Body of pancreas (tissue), 4 donors: ENCODE results near the gene UBE2V1. TPM values are rescaled to one million over a fixed set of nuclear protein-coding genes. Genes with fewer than 3 reads are reported as not detected.

ENCODE experiments used
- ATAC-seq: fragments of 150-250 bp; one replicate; pipeline ENCODE4 v1.9.1; 2016
- DNase-seq, 4 donors: peaks; one replicate each; pipeline ENCODE4 v3.0.0-alpha.2; 2019
- H3K27ac ChIP-seq, 4 donors: fragments of 200-600 bp; sonication (generic); 1 replicate in 3 of 4; 2 replicates in 1 of 4; pipeline versions ENCODE4 v1.5.1 to v1.6.1; 2016 to 2019; ENCODE audit warnings: mild to moderate bottlenecking in 1 of 4, mixed read lengths in 1 of 4, moderate library complexity in 1 of 4
- H3K27me3 ChIP-seq, 2 donors: fragments of 200-600 bp; sonication (generic); one replicate each; pipeline ENCODE4 v1.6.0; 2016; ENCODE audit warnings: mild to moderate bottlenecking in 1 of 2
- H3K36me3 ChIP-seq, 2 donors: fragments of 200-600 bp; sonication (generic); replicated peaks in 1 of 2; 2 replicates each; pipeline ENCODE4 v1.5.1; 2016; ENCODE audit warnings: low read depth in 2 of 2; ENCODE audit not compliant: insufficient read depth in 1 of 2
- H3K4me1 ChIP-seq: fragments of 200-600 bp; sonication (generic); one replicate; pipeline ENCODE4 v1.6.0; 2016
- H3K4me3 ChIP-seq, 2 donors: fragments of 200-600 bp; sonication (generic); 1 replicate in 1 of 2; 2 replicates in 1 of 2; pipeline ENCODE4 v1.5.1; 2016 to 2019
- H3K9me3 ChIP-seq, 3 donors: fragments of 200-600 bp; sonication (generic); 1 replicate in 2 of 3; 2 replicates in 1 of 3; pipeline ENCODE4 v1.5.1; 2016
- POLR2A ChIP-seq, 3 donors: fragments of 450-650 bp; IDR thresholded peaks; one replicate each; pipeline ENCODE4 v1.6.1; 2016; ENCODE audit warnings: antibody characterized with exemption in 3 of 3, mild to moderate bottlenecking in 2 of 3
- WGBS, 2 donors: methylation state at CpG; one replicate each; pipeline ENCODE4 v1.1.5; 2017; 5-methylcytosine and 5-hydroxymethylcytosine counted together
- intact Hi-C: fragments of 100-400 bp; cut with DNase I; formaldehyde crosslinking; loops from one replicate; pipeline ENCODE4 v1.15.1; 2023
- total RNA-seq, 2 donors: library from RNA; depleted of rRNA; stranded (reverse); fragments of >200 nt; gene quantifications; one replicate each; pipeline ENCODE4 v1.1.0, GENCODE V29; 2016
- TF ChIP-seq, protein P1 (sequence below), 7 experiments: fragments of 450-650 bp in 4 of 7; fragments of 200-600 bp in 3 of 7; sonication (generic) in 3 of 7; IDR thresholded peaks; one replicate each; pipeline ENCODE4 v1.5.1; 2016 to 2019; ENCODE audit warnings: antibody characterized with exemption in 7 of 7

The UBE2V1 gene
- total RNA-seq, 2 donors from 2014 or later = 42.0 to 43.8 TPM

- no peak overlapping the region for H3K27ac ChIP-seq
- intact Hi-C loops = no loop called here
- no peak for ATAC-seq
Observed at GRCh38 chr20:50100552-50100951, 12.4 kb downstream of the UBE2V1 start.

DNA sequence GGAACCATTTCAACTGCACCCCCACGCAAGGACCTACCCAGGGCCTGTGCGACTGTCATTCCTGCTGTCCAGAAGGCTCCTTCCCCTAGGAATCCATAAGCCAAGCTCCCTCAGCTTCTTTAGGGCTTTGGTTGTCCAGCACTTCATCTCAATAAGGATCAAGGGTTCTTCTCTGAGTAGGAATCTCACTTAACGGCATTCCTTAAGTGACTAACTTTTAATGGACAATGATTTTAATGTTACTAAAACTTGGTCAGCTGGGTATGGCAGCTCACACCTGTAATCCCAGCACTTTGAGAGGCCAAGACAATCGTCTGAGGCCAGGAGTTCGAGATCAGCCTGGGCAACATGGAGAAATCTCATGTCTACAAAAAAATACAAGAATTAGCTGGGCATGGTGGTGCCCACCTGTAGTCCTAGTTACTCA lies 13.4 kb downstream of the UBE2V1 start:
- intact Hi-C loops = no loop called here
- ATAC-seq (no peak), DNase-seq (no peak)
- no peak overlapping the region for H3K4me3 ChIP-seq
- H3K27ac ChIP-seq = no peak overlapping the region
- WGBS, 2 donors = 92 to 98% methylated on average over 5 of the region's 5 CpGs
- H3K4me1 ChIP-seq = peaks cover 32% of the 10 kb centered on the region
- peaks cover 0 to 9% of the 10 kb centered on the region in 2 donors for H3K36me3 ChIP-seq
- no peak for TF ChIP-seq POLR2A (IDR thresholded peaks at IDR 0.05)
- TF ChIP-seq, protein P1, sequence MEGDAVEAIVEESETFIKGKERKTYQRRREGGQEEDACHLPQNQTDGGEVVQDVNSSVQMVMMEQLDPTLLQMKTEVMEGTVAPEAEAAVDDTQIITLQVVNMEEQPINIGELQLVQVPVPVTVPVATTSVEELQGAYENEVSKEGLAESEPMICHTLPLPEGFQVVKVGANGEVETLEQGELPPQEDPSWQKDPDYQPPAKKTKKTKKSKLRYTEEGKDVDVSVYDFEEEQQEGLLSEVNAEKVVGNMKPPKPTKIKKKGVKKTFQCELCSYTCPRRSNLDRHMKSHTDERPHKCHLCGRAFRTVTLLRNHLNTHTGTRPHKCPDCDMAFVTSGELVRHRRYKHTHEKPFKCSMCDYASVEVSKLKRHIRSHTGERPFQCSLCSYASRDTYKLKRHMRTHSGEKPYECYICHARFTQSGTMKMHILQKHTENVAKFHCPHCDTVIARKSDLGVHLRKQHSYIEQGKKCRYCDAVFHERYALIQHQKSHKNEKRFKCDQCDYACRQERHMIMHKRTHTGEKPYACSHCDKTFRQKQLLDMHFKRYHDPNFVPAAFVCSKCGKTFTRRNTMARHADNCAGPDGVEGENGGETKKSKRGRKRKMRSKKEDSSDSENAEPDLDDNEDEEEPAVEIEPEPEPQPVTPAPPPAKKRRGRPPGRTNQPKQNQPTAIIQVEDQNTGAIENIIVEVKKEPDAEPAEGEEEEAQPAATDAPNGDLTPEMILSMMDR (IDR thresholded peaks at IDR 0.05) = no peak
- H3K9me3 ChIP-seq = no peaks in the 10 kb centered on the region
- no peaks in the 10 kb centered on the region for H3K27me3 ChIP-seq

More at GRCh38 chr20:50100552-50100951, 12.4 kb downstream of the UBE2V1 start:
- Histone ChIP-seq H3K4me3 (no peak overlapping the region), H3K9me3 (no peaks in the 10 kb centered on the region), H3K4me1 (peaks cover 32% of the 10 kb centered on the region), H3K36me3 (peaks cover 0 to 8% of the 10 kb centered on the region in 2 donors), H3K27me3 (no peaks in the 10 kb centered on the region)
- TF ChIP-seq, protein P1 (IDR thresholded peaks at IDR 0.05) = no peak
- no peak for TF ChIP-seq POLR2A (IDR thresholded peaks at IDR 0.05)
- DNase-seq = no peak

GRCh38 chr20:50099113-50099512 lies 13.8 kb downstream of the UBE2V1 start:
- no peak for TF ChIP-seq POLR2A (IDR thresholded peaks at IDR 0.05)
- TF ChIP-seq, protein P1 (IDR thresholded peaks at IDR 0.05) = no peak
- H3K4me3 ChIP-seq = no peak overlapping the region
- H3K9me3 ChIP-seq = no peaks in the 10 kb centered on the region
- DNase-seq (no peak), ATAC-seq (no peak)
- H3K27ac ChIP-seq = no peak overlapping the region
- WGBS, 2 donors = 39 to 67% methylated on average over 1 of the region's 1 CpG
- H3K4me1 ChIP-seq = peaks cover 32% of the 10 kb centered on the region
- peaks cover 0 to 9% of the 10 kb centered on the region in 2 donors for H3K36me3 ChIP-seq
- no peaks in the 10 kb centered on the region for H3K27me3 ChIP-seq
- intact Hi-C loops = no loop called here

DNA sequence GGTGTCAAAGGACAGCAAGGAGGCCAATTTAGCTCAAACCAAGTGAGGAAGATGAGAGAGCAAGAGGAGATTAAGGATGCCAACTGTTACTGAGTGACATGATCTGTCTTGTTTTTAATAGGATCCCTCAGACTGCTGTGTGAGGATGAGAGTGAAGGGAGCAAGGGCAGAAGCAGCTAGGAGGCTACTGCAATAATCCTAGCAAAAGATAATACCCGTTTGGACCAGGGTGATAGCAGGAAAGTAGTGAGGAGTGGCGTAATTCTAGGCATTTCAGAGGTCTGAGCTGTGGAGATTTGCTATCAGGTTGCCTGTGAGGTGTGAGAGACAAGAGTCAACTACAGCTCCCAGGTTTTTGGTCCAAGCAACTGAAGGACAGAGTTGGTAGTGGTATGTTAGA lies 14.7 kb downstream of the UBE2V1 start:
- H3K27me3 ChIP-seq = no peaks in the 10 kb centered on the region
- H3K9me3 ChIP-seq = no peaks in the 10 kb centered on the region
- ATAC-seq (no peak), DNase-seq (no peak)
- H3K27ac ChIP-seq = no peak overlapping the region
- no peak overlapping the region for H3K4me3 ChIP-seq
- WGBS, 2 donors = 65 to 76% methylated on average over 2 of the region's 2 CpGs
- peaks cover 32% of the 10 kb centered on the region for H3K4me1 ChIP-seq
- H3K36me3 ChIP-seq = peaks cover 0 to 9% of the 10 kb centered on the region in 2 donors
- intact Hi-C loops = no loop called here
- TF ChIP-seq, protein P1 (IDR thresholded peaks at IDR 0.05) = no peak
- no peak for TF ChIP-seq POLR2A (IDR thresholded peaks at IDR 0.05)

GRCh38 chr20:50097843-50098242 lies 15.1 kb downstream of the UBE2V1 start:
- no peak overlapping the region for H3K27ac ChIP-seq
- H3K36me3 ChIP-seq = peaks cover 0 to 9% of the 10 kb centered on the region in 2 donors
- intact Hi-C loops = no loop called here
- H3K4me3 ChIP-seq = no peak overlapping the region
- TF ChIP-seq POLR2A (IDR thresholded peaks at IDR 0.05) = no peak
- TF ChIP-seq, protein P1 (IDR thresholded peaks at IDR 0.05) = no peak
- ATAC-seq (no peak), DNase-seq (no peak)
- 86 to 94% methylated on average over 4 of the region's 4 CpGs for WGBS, 2 donors
- H3K9me3 ChIP-seq = no peaks in the 10 kb centered on the region
- H3K27me3 ChIP-seq = no peaks in the 10 kb centered on the region
- peaks cover 32% of the 10 kb centered on the region for H3K4me1 ChIP-seq
